K562 (cell line): ENCODE measurements around the gene HSPB7. TPM values are rescaled to one million over a fixed set of nuclear protein-coding genes. Genes with fewer than 3 reads are reported as not detected.
A peak's percentile ranks its signal among the peaks of the same experiment; 100 is the strongest.

Experiments used
- ATAC-seq: fragments of 200-7000 bp; cut with Tn5 transposase; 3 replicates; pipeline ENCODE4 v1.9.1; 2020; ENCODE audit warnings: moderate library complexity
- BruUV-seq: library from RNA; stranded (reverse); fragments of 400-500 nt; replicated peaks from 2 replicates; lab custom pipeline; 2021; lab: Mats Ljungman, UMichigan
- CTCF ChIA-PET: fragments of 300-600 bp; formaldehyde crosslinking; extraction: SDS; loops from one replicate; lab custom pipeline; 2021; ENCODE audit warnings: low intra/inter-chr PET ratio; lab: Yijun Ruan, JAX
- POLR2A ChIA-PET: fragments of 300-600, 350-650 bp; sonication (Branson Sonifier 250); formaldehyde crosslinking; extraction: SDS; loops from one replicate; lab custom pipeline; 2021; ENCODE audit warnings: antibody characterized with exemption, inconsistent platforms; lab: Yijun Ruan, JAX
- DNase-seq, 4 experiments: peaks; one replicate each; pipeline versions ENCODE4 v3.0.0 to v3.0.0-alpha.2; 2011 to 2018; ENCODE audit warnings: low spot score in 3 of 4, mixed read lengths in 3 of 4; ENCODE audit errors: extremely low read depth in 1 of 4
- FAIRE-seq: peaks from 2 replicates; lab custom pipeline; 2011; peaks lifted over from hg19 to GRCh38; lab: Jason Lieb, UNC
- H2AFZ ChIP-seq: 2 replicates; pipeline ENCODE4 v1.6.0; 2011; ENCODE audit warnings: low read depth, low read length, control low read depth, inconsistent platforms
- H3K27ac ChIP-seq: fragments of 200-600 bp; 3 replicates; pipeline ENCODE4 v1.8.0; 2011; ENCODE audit warnings: low read depth, mild to moderate bottlenecking, control low read depth, inconsistent platforms, low read length, moderate library complexity, mixed read lengths; ENCODE audit errors: extremely low read depth
- H3K27me3 ChIP-seq, 2 experiments: fragments of 300-600 bp in 1 of 2; 2 replicates in 1 of 2; 3 replicates in 1 of 2; pipeline versions ENCODE4 v1.6.0 to v1.8.0; 2011; ENCODE audit warnings: inconsistent platforms in 2 of 2, low read length in 2 of 2, mild to moderate bottlenecking in 1 of 2, mixed read lengths in 1 of 2, moderate library complexity in 1 of 2; ENCODE audit not compliant: control insufficient read depth in 2 of 2, insufficient read depth in 2 of 2
- H3K36me3 ChIP-seq: fragments of 300-600 bp; 3 replicates; pipeline ENCODE4 v1.8.0; 2011; ENCODE audit warnings: mild to moderate bottlenecking, low read length, inconsistent platforms; ENCODE audit not compliant: control insufficient read depth, insufficient read depth
- H3K4me1 ChIP-seq, 2 experiments: fragments of 200-600 bp in 1 of 2; replicated peaks in 1 of 2; 2 replicates in 1 of 2; 3 replicates in 1 of 2; pipeline versions ENCODE4 v1.5.1 to v1.8.0; 2011; ENCODE audit warnings: inconsistent platforms in 2 of 2, low read length in 2 of 2, mild to moderate bottlenecking in 1 of 2, mixed read lengths in 1 of 2, moderate library complexity in 1 of 2; ENCODE audit not compliant: control insufficient read depth in 2 of 2, insufficient read depth in 2 of 2
- H3K4me2 ChIP-seq: 2 replicates; pipeline ENCODE4 v1.6.1; 2011; ENCODE audit warnings: low read length, control low read depth, inconsistent platforms, mixed read lengths; ENCODE audit not compliant: insufficient read depth
- H3K4me3 ChIP-seq: fragments of 200-600 bp; sonication (generic), shearing (Covaris generic); 2 replicates; pipeline ENCODE4 v1.5.1; 2016; ENCODE audit warnings: control low read depth, inconsistent platforms
- H3K79me2 ChIP-seq: fragments of 200-600 bp; 3 replicates; pipeline ENCODE4 v1.8.0; 2011; ENCODE audit warnings: low read length, inconsistent platforms; ENCODE audit not compliant: control insufficient read depth, insufficient read depth
- H3K9ac ChIP-seq, 2 experiments: 2 replicates each; pipeline versions ENCODE4 v1.6.0 to v1.6.1; 2011; ENCODE audit warnings: low read depth in 2 of 2, low read length in 2 of 2, control low read depth in 1 of 2, inconsistent platforms in 1 of 2, mild to moderate bottlenecking in 1 of 2, mixed read lengths in 1 of 2; ENCODE audit not compliant: insufficient read depth in 1 of 2
- H3K9me1 ChIP-seq: one replicate; pipeline ENCODE4 v1.6.0; 2011; ENCODE audit warnings: inconsistent platforms, mild to moderate bottlenecking, low read length, moderate library complexity; ENCODE audit not compliant: control insufficient read depth, insufficient read depth
- H3K9me3 ChIP-seq: replicated peaks from 2 replicates; pipeline ENCODE4 v1.5.1; 2011; ENCODE audit warnings: low read depth, low read length, inconsistent platforms; ENCODE audit not compliant: control insufficient read depth, insufficient read depth
- H4K20me1 ChIP-seq: replicated peaks from 2 replicates; pipeline ENCODE4 v1.6.1; 2011; ENCODE audit warnings: low read length, inconsistent platforms, mixed read lengths; ENCODE audit not compliant: control insufficient read depth, insufficient read depth
- ARID3A ChIP-seq: IDR thresholded peaks from 2 replicates; pipeline ENCODE4 v1.6.1; 2012; ENCODE audit warnings: low read depth, low read length, improper control_type of control experiment, borderline replicate concordance
- CBX2 ChIP-seq: fragments of 200-600 bp; sonication (generic); IDR thresholded peaks from one replicate; pipeline ENCODE4 v1.6.1; 2012; ENCODE audit warnings: mild to moderate bottlenecking, low read length, inconsistent platforms; ENCODE audit not compliant: insufficient read depth, poor library complexity, severe bottlenecking
- ETS2 ChIP-seq: IDR thresholded peaks from 2 replicates; pipeline ENCODE4 v1.6.1; 2016; ENCODE audit warnings: borderline replicate concordance, missing genetic modification characterization, mild to moderate bottlenecking, moderate library complexity, missing compliant biosample characterization; ENCODE audit not compliant: poor library complexity, severe bottlenecking
- GTF2F1 ChIP-seq: IDR thresholded peaks from 2 replicates; pipeline ENCODE4 v1.6.1; 2011; ENCODE audit warnings: low read depth, low read length, improper control_type of control experiment
- ILK ChIP-seq: fragments of 450-650 bp; IDR thresholded peaks from 2 replicates; pipeline ENCODE4 v1.6.1; 2016; ENCODE audit warnings: missing genetic modification characterization, low read depth, mild to moderate bottlenecking, missing compliant biosample characterization, moderate library complexity, borderline replicate concordance
- MTA1 ChIP-seq: fragments of 450-650 bp; IDR thresholded peaks from 2 replicates; pipeline ENCODE4 v1.6.1; 2017; ENCODE audit warnings: borderline replicate concordance
- ZBTB40 ChIP-seq, 2 experiments: fragments of 450-650 bp in 1 of 2; sonication (generic) in 1 of 2; formaldehyde crosslinking in 1 of 2; IDR thresholded peaks; 2 replicates each; pipeline versions ENCODE4 v1.7.1 to v1.9.0; 2016 to 2022; ENCODE audit warnings: inconsistent platforms in 1 of 2, mild to moderate bottlenecking in 1 of 2, missing genetic modification reagents in 1 of 2
- ZNF561 ChIP-seq: fragments of 450-650 bp; formaldehyde crosslinking; conservative IDR thresholded peaks from 2 replicates; pipeline ENCODE4 v1.4.0; 2020; ENCODE audit warnings: mild to moderate bottlenecking, moderate library complexity
- WGBS: fragments of 100-300 bp; shearing (Covaris generic); methylation state at CpG from one replicate; pipeline ENCODE4 v1.1.6; 2016; ENCODE audit warnings: low coverage, mixed read lengths; ENCODE audit not compliant: insufficient coverage; ENCODE audit errors: missing lambda C conversion rate; 5-methylcytosine and 5-hydroxymethylcytosine counted together
- in situ Hi-C: fragments of 300-500 bp; cut with MboI; formaldehyde crosslinking; loops from 4 replicates; pipeline ENCODE4 v1.15.0; 2018; ENCODE audit warnings: inconsistent platforms, mixed read lengths
- intact Hi-C: fragments of 100-400 bp; cut with micrococcal nuclease; formaldehyde crosslinking; loops from 2 replicates; pipeline ENCODE4 v1.14.2; 2022
- polyA plus RNA-seq, 8 experiments: library from polyadenylated mRNA; depleted of rRNA in 4 of 8; stranded (reverse) in 5 of 8; unstranded in 3 of 8; fragments of >200 nt; fragmentation: Nextera tagmentation in 2 of 8; fragmentation: Illumina TruSeq in 1 of 8; extraction: Ambion mirVana in 2 of 8; extraction: Trizol in 1 of 8; gene quantifications; 2 replicates each; pipeline versions ENCODE4 v1.2.1 to v1.2.3, GENCODE V29; 2011 to 2014; ENCODE audit warnings: inconsistent platforms in 1 of 8, missing spikeins in 1 of 8
- total RNA-seq, 7 experiments: library from RNA; depleted of rRNA in 6 of 7; stranded (reverse); fragments of >200 nt in 6 of 7; fragmentation: Illumina TruSeq in 2 of 7; extraction: Trizol in 2 of 7; gene quantifications; 2 replicates each; pipeline versions ENCODE4 v1.2.1 to v1.2.3, GENCODE V29; 2011 to 2021; ENCODE audit warnings: low replicate concordance in 1 of 7

The HSPB7 gene
- total and polyA plus RNA-seq, 9 of the 15 experiments (the other 6 are each of a cell fraction or from before 2014, with no cell fraction given) = 0.05 to 0.19 (median 0.07) TPM; not detected in 6

GRCh38 chr1:16023050-16023653 lies 5.3 kb upstream of the HSPB7 start (continued):
- TF ChIP-seq ARID3A = no peak
- no peak for TF ChIP-seq ZNF561 (CRISPR knock-in tag)

GRCh38 chr1:16022393-16022792 lies 4.5 kb upstream of the HSPB7 start:
- H2AFZ ChIP-seq = no peak overlapping the region
- no peak for ATAC-seq
- TF ChIP-seq ZBTB40 (IDR thresholded peaks at IDR 0.05) = no peak
- TF ChIP-seq ZBTB40 (CRISPR knock-in tag; IDR thresholded peaks at IDR 0.05) = no peak
- TF ChIP-seq GTF2F1 = no peak
- TF ChIP-seq ETS2 = no peak
- no peak for TF ChIP-seq MTA1
- TF ChIP-seq CBX2 = no peak
- no peak for TF ChIP-seq ILK

More at GRCh38 chr1:16022393-16022792, 4.5 kb upstream of the HSPB7 start:
- peak overlapping the region in 1 of 2 experiments; percentile 78; a peak in 1 of 4 replicates for H3K9ac ChIP-seq
- H3K27ac ChIP-seq = no peak overlapping the region
- H3K4me1 ChIP-seq = peaks cover 6 to 49% of the 10 kb centered on the region in 2 experiments; a peak in 3 of 5 replicates
- DNase-seq = no peak
- no peaks in the 10 kb centered on the region for H4K20me1 ChIP-seq
- H3K4me2 ChIP-seq = no peak overlapping the region
- H3K36me3 ChIP-seq = no peaks in the 10 kb centered on the region
- 15% methylated on average over 10 of the region's 11 CpGs for WGBS
- H3K79me2 ChIP-seq = no peaks in the 10 kb centered on the region
- POLR2A ChIA-PET = interaction anchor here (0.6 to 1.7 kb wide), 2 partner anchors 9 to 128 kb away, joined by 3 to 7 read pairs; no protein-coding TSS in a partner anchor
- no TSS peak for BruUV-seq
- CTCF ChIA-PET = no interaction called here
- intact Hi-C loops (no loop called here), in situ Hi-C loops (no loop called here)
- H3K9me3 ChIP-seq = no peaks in the 10 kb centered on the region
- peaks cover 7 to 37% of the 10 kb centered on the region in 2 experiments; a peak in 3 of 5 replicates for H3K27me3 ChIP-seq
- no peaks in the 10 kb centered on the region for H3K9me1 ChIP-seq
- no peak for FAIRE-seq
- no peak overlapping the region for H3K4me3 ChIP-seq
